CD14-positive monocyte (primary cell): ENCODE measurements around the gene ARHGEF19. TPM values are rescaled to one million over a fixed set of nuclear protein-coding genes. Genes with fewer than 3 reads are reported as not detected.
A peak's percentile ranks its signal among the peaks of the same experiment; 100 is the strongest.

ENCODE experiments used
- DNase-seq, 3 donors: peaks; one replicate each; pipeline ENCODE4 v3.0.0-alpha.2; 2011 to 2022
- H2AFZ ChIP-seq: 2 replicates; pipeline ENCODE4 v1.6.0; 2012; ENCODE audit warnings: mild to moderate bottlenecking, low read depth, low read length, inconsistent platforms; ENCODE audit not compliant: insufficient read depth, poor library complexity, severe bottlenecking
- H3K27ac ChIP-seq, 2 donors: 1 replicate in 1 of 2; 2 replicates in 1 of 2; pipeline ENCODE4 v1.5.1; 2012 to 2013; ENCODE audit warnings: low read length in 2 of 2, control low read depth in 1 of 2, inconsistent platforms in 1 of 2, low read depth in 1 of 2, mild to moderate bottlenecking in 1 of 2
- H3K27me3 ChIP-seq, 2 donors: one replicate each; pipeline versions ENCODE4 v1.6.0 to v1.6.1; 2011 to 2013; ENCODE audit warnings: low read length in 2 of 2; ENCODE audit not compliant: control insufficient read depth in 2 of 2, insufficient read depth in 2 of 2
- H3K36me3 ChIP-seq, 2 donors: replicated peaks in 1 of 2; 1 replicate in 1 of 2; 2 replicates in 1 of 2; pipeline versions ENCODE4 v1.5.1 to v1.6.1; 2012 to 2013; ENCODE audit warnings: low read length in 2 of 2, control low read depth in 1 of 2, inconsistent platforms in 1 of 2, mild to moderate bottlenecking in 1 of 2; ENCODE audit not compliant: insufficient read depth in 2 of 2, control insufficient read depth in 1 of 2
- H3K4me1 ChIP-seq, 2 donors: 1 replicate in 1 of 2; 2 replicates in 1 of 2; pipeline versions ENCODE4 v1.5.1 to v1.6.1; 2012 to 2013; ENCODE audit warnings: low read length in 2 of 2, control low read depth in 1 of 2, inconsistent platforms in 1 of 2, mild to moderate bottlenecking in 1 of 2, moderate library complexity in 1 of 2; ENCODE audit not compliant: insufficient read depth in 2 of 2, control insufficient read depth in 1 of 2
- H3K4me2 ChIP-seq: replicated peaks from 2 replicates; pipeline ENCODE3; 2012; ENCODE audit warnings: low read length, moderate library complexity, mild to moderate bottlenecking; ENCODE audit not compliant: poor library complexity, severe bottlenecking; ENCODE audit errors: extremely low read depth
- H3K4me3 ChIP-seq, 3 experiments: fragments of 200-600 bp in 1 of 3; sonication (generic) in 1 of 3; replicated peaks in 1 of 3; 1 replicate in 2 of 3; 2 replicates in 1 of 3; pipeline ENCODE4 v1.5.1; 2011 to 2013; ENCODE audit warnings: low read length in 3 of 3, mild to moderate bottlenecking in 3 of 3, control low read depth in 2 of 3, low read depth in 2 of 3, inconsistent platforms in 1 of 3, moderate library complexity in 1 of 3
- H3K79me2 ChIP-seq: 2 replicates; pipeline ENCODE4 v1.6.0; 2012; ENCODE audit warnings: mild to moderate bottlenecking, control low read depth, inconsistent platforms, low read length, moderate library complexity; ENCODE audit not compliant: insufficient read depth
- H3K9ac ChIP-seq: 2 replicates; pipeline ENCODE4 v1.6.0; 2017; ENCODE audit warnings: low read length, mild to moderate bottlenecking; ENCODE audit not compliant: insufficient read depth, poor library complexity, severe bottlenecking
- H3K9me3 ChIP-seq, 2 donors: replicated peaks in 1 of 2; 1 replicate in 1 of 2; 2 replicates in 1 of 2; pipeline versions ENCODE4 v1.5.1 to v1.6.1; 2012 to 2013; ENCODE audit warnings: low read length in 2 of 2, control low read depth in 1 of 2; ENCODE audit not compliant: control insufficient read depth in 1 of 2, insufficient read depth in 1 of 2
- H4K20me1 ChIP-seq: 2 replicates; pipeline ENCODE4 v1.6.0; 2012; ENCODE audit warnings: mild to moderate bottlenecking, low read length, control low read depth, moderate library complexity; ENCODE audit not compliant: insufficient read depth
- H3K27ac Mint-ChIP-seq, 7 donors: one replicate each; pipeline ENCODE4 v1.8.0; 2020; ENCODE audit warnings: mild to moderate bottlenecking in 7 of 7, mixed read lengths in 7 of 7, moderate library complexity in 6 of 7, inconsistent platforms in 2 of 7
- H3K27me3 Mint-ChIP-seq, 3 donors: one replicate each; pipeline ENCODE4 v1.8.0; 2021 to 2022; ENCODE audit warnings: low read depth in 3 of 3, mild to moderate bottlenecking in 3 of 3, mixed read lengths in 3 of 3, moderate library complexity in 3 of 3, inconsistent platforms in 1 of 3
- H3K36me3 Mint-ChIP-seq, 2 donors: one replicate each; pipeline ENCODE4 v1.8.0; 2020; ENCODE audit warnings: mixed read lengths in 2 of 2, inconsistent platforms in 1 of 2, mild to moderate bottlenecking in 1 of 2
- H3K4me1 Mint-ChIP-seq: one replicate; pipeline ENCODE4 v1.8.0; 2020; ENCODE audit warnings: mild to moderate bottlenecking, mixed read lengths
- H3K4me3 Mint-ChIP-seq, 2 donors: one replicate each; pipeline ENCODE4 v1.8.0; 2020; ENCODE audit warnings: mild to moderate bottlenecking in 2 of 2, mixed read lengths in 2 of 2, moderate library complexity in 1 of 2
- H3K9me3 Mint-ChIP-seq, 7 donors: one replicate each; pipeline ENCODE4 v1.8.0; 2020 to 2022; ENCODE audit warnings: mixed read lengths in 7 of 7, mild to moderate bottlenecking in 6 of 7, moderate library complexity in 6 of 7, inconsistent platforms in 2 of 7
- CTCF ChIP-seq: fragments of 200-600 bp; IDR thresholded peaks from one replicate; pipeline ENCODE4 v1.8.0; 2022; ENCODE audit warnings: antibody characterized with exemption, mild to moderate bottlenecking
- WGBS: methylation state at CpG from one replicate; pipeline ENCODE4 v1.1.5; 2013; ENCODE audit warnings: missing lambda C conversion rate; ENCODE audit not compliant: insufficient coverage; 5-methylcytosine and 5-hydroxymethylcytosine counted together
- intact Hi-C, 2 donors: fragments of 100-400 bp; cut with micrococcal nuclease; formaldehyde crosslinking; loops; one replicate each; pipeline versions ENCODE4 v1.15.0 to v1.15.1; 2023
- polyA plus RNA-seq, 3 donors: library from polyadenylated mRNA; depleted of rRNA in 1 of 3; unstranded in 2 of 3; stranded (reverse) in 1 of 3; fragments of 300-500 nt in 2 of 3; fragments of >200 nt in 1 of 3; fragmentation: Illumina TruSeq in 2 of 3; gene quantifications; 1 replicate in 2 of 3; 2 replicates in 1 of 3; pipeline ENCODE4 v1.2.3, GENCODE V29; 2012 to 2021

The ARHGEF19 gene
- polyA plus RNA-seq, 3 donors: 2.2 to 7.9 (median 2.3) TPM

GRCh38 chr1:16208270-16208987 is 4.0 kb downstream of the ARHGEF19 start:
- Histone ChIP-seq H4K20me1 (no peaks in the 10 kb centered on the region), H3K27ac (no peak overlapping the region), H3K4me2 (no peak overlapping the region), H3K79me2 (no peaks in the 10 kb centered on the region), H3K36me3 (no peaks in the 10 kb centered on the region), H3K4me1 (peaks cover 22 to 26% of the 10 kb centered on the region in 2 donors), H3K9ac (no peak overlapping the region), H3K9me3 (no peaks in the 10 kb centered on the region), H2AFZ (no peak overlapping the region), H3K27me3 (no peaks in the 10 kb centered on the region), H3K4me3 (no peak overlapping the region)
- Mint-ChIP-seq H3K4me1 (peaks cover 13% of the 10 kb centered on the region), H3K4me3 (no peak overlapping the region), H3K27me3 (peaks cover 0 to 3% (median 1%) of the 10 kb centered on the region in 3 donors), H3K36me3 (peaks cover 3 to 8% of the 10 kb centered on the region in 2 donors), H3K9me3 (no peaks in the 10 kb centered on the region), H3K27ac (no peak overlapping the region)
- intact Hi-C loops: no loop called here
- 81% methylated on average over 11 of the region's 13 CpGs for WGBS
- TF ChIP-seq CTCF: no peak
- peak in 1 of 3 donors; percentile 33 for DNase-seq

- Histone ChIP-seq H3K27ac (peak overlapping the region; percentile 66 to 76), H4K20me1 (no peaks in the 10 kb centered on the region), H3K4me1 (peaks cover 22 to 26% of the 10 kb centered on the region in 2 donors), H3K9me3 (no peaks in the 10 kb centered on the region), H3K36me3 (no peaks in the 10 kb centered on the region), H2AFZ (peak overlapping the region; percentile 84), H3K79me2 (no peaks in the 10 kb centered on the region), H3K9ac (peak overlapping the region; percentile 67), H3K4me3 (peak overlapping the region; percentile 42 to 80 (median 52)), H3K27me3 (no peaks in the 10 kb centered on the region), H3K4me2 (peak overlapping the region; percentile 98)
- TF ChIP-seq CTCF: no peak
- H3K36me3 Mint-ChIP-seq: peaks cover 7 to 15% of the 10 kb centered on the region in 2 donors
- H3K4me1 Mint-ChIP-seq: peaks cover 13% of the 10 kb centered on the region
- intact Hi-C loops: no loop called here
- peak overlapping the region; percentile 85 to 96 (median 95) for H3K27ac Mint-ChIP-seq
- WGBS: 53% methylated on average over 37 of the region's 51 CpGs
- DNase-seq: no peak
- H3K27me3 Mint-ChIP-seq: peaks cover 0 to 4% (median 1%) of the 10 kb centered on the region in 3 donors
- H3K4me3 Mint-ChIP-seq: peak overlapping the region; percentile 87 to 94
- H3K9me3 Mint-ChIP-seq: no peaks in the 10 kb centered on the region
Measured at GRCh38 chr1:16207318-16208269, 4.9 kb downstream of the ARHGEF19 start.
